LNCaP clone FGC (cell line): Measurements from ENCODE around the gene SPOCK3.

ENCODE experiments used
- DNase-seq: peaks from one replicate; pipeline ENCODE4 v3.0.0-alpha.2; 2011; ENCODE audit warnings: low read depth
- H3K4me3 ChIP-seq: 2 replicates; pipeline ENCODE4 v1.5.1; 2011; ENCODE audit warnings: mild to moderate bottlenecking, low read depth, low read length, control low read depth
- CTCF ChIP-seq: IDR thresholded peaks from 2 replicates; pipeline ENCODE4 v1.5.1; 2012; ENCODE audit warnings: mild to moderate bottlenecking; ENCODE audit not compliant: control insufficient read depth, insufficient read depth; ENCODE audit errors: extremely low read depth

SPOCK3 gene

GRCh38 chr4:167079762-167080161, 154.5 kb downstream of the SPOCK3 start:
- no peak for DNase-seq

GRCh38 chr4:167052631-167053091, 181.6 kb downstream of the SPOCK3 start:
- DNase-seq, result no peak
- H3K4me3 ChIP-seq, result no peak overlapping the region
- TF ChIP-seq CTCF, result no peak

More at GRCh38 chr4:167079762-167080161, 154.5 kb downstream of the SPOCK3 start:
- no peak overlapping the region for H3K4me3 ChIP-seq
- no peak for TF ChIP-seq CTCF

- H3K4me3 ChIP-seq, result no peak overlapping the region
- DNase-seq, result no peak
- TF ChIP-seq CTCF, result no peak
Observed at GRCh38 chr4:167049257-167049656, 185.0 kb downstream of the SPOCK3 start.

GRCh38 chr4:167041524-167041923, 192.8 kb downstream of the SPOCK3 start:
- H3K4me3 ChIP-seq, result no peak overlapping the region
- TF ChIP-seq CTCF, result no peak
- DNase-seq, result no peak

- DNase-seq, result no peak
- H3K4me3 ChIP-seq, result no peak overlapping the region
- no peak for TF ChIP-seq CTCF
Observed at GRCh38 chr4:167035390-167035789, 198.9 kb downstream of the SPOCK3 start.

GRCh38 chr4:167034983-167035382, 199.3 kb downstream of the SPOCK3 start:
- no peak overlapping the region for H3K4me3 ChIP-seq
- DNase-seq, result no peak
- no peak for TF ChIP-seq CTCF

GRCh38 chr4:167032871-167033270, 201.4 kb downstream of the SPOCK3 start:
- no peak for TF ChIP-seq CTCF
- DNase-seq, result no peak
- no peak overlapping the region for H3K4me3 ChIP-seq
